ENCODE results near the gene PRKN.

PRKN gene

DNA sequence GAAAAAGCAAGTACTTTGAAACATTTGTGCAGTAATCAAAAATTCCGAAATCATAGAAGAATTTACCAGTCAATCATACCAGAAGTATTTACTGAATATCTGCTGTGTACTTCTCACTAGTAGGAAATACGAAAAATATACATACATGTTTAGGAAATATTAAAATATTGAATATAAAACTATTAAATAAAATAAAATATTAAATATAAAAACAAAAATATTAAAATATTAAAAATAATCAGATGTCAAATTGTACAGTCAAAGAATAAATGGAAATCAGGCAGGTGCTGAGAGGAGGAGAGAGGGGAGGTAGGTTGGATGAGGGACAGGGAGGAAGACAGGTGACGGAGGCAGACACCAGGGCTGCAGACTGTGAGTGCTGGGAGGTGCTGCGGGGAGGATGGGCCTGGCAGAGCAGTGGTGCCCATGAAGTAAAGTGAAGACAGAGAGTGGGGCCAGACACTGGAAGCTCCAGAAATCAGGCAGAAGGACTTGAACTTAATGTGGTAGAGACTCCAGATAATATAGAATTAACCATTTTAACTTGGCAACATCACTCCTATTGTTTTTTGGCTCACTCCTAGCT lies 55.9 kb downstream of the PRKN start:
- DNase-seq: no peak

DNA sequence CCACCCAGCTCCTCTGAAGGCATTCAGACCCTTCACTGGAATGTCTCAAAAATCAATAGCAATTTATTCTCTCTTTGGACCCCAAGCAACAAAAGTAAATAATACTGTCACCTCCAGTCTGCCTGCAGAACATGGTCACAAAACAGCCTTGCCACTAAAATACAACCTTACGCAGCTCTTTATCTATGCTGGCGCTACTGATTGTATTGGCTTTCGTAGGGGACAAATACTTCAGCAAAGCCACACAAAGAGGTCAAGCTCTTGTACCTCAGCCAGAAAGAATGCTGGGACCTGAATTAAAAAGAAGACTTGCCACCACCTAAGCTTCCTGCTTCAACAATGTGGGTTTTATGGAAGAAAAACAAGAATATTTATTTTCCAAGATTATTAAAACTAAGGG lies 57.2 kb downstream of the PRKN start:
- no peak for DNase-seq

DNA sequence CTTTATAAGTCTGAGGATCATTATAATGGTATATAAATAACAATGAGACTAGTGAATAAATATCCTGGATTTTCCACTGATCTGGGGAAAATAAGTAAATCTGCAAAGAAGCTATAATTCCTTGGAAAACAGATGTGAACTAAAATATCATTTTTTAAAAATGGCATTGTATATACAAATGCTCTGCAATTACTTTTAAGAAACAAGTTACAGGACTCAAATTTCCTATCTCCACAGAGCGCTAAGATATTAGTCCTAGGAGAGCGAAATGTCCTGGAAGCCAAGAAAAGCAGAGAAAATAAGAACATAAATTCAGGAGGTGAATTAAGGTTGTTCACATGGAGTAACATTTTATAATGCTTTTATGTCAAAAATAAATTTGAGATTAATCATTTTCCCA lies 61.3 kb downstream of the PRKN start:
- DNase-seq: no peak

DNA sequence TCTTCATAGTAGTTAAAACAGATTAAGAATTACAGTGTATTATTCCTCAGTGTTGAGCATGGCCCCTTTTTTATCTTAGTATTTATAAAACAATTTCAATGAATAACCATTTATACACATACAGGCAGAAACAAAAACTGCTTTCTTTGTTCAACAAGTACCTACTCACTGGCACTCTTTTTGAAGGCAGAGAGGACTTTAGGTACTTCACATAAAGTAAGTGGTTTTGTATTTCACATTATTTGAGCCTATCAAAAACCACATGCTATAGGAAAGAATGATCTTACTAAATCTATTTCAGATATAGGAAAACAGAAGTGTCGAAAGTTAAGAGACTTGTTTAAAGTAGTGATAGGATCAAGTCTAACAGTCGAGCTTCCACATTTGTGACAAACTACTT lies 73.8 kb downstream of the PRKN start:
- no peak for DNase-seq

DNA sequence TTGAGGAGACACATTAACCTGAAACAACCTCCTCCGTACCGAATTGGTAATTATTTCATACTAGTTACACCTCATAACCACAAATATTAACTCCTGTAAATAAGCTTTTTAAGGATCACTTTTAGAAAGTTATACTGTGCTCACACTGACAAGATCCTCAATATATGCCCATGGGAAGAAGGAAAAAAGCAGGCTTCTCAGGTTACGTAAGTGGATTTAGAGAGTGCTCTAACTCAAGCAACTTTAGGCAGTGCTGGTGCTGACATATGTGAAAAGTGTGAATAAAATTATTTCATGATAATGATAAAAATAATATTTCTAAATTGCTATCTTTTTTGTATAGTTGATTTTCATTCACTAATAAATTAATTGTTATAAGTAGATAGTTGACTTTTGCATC lies 76.1 kb downstream of the PRKN start:
- no peak for DNase-seq

DNA sequence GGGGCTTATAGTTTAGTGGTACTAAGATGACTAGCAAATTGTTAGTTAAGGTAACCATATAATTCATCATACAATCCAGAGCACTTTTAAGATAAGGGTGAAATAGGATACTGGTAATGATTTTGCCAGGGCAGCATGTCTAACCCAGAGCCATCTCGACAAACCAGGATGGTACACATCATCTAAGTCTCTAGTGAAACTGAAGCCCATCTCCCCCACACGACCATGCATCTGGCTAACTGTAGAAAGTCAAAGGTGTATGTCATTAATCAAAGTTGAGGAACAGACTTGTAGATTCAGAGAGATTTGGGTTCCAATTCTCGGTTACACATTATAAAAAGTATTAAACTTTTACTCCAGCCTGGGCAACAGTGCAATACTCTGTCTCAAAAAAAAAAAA lies 78.3 kb downstream of the PRKN start:
- DNase-seq: no peak

DNA sequence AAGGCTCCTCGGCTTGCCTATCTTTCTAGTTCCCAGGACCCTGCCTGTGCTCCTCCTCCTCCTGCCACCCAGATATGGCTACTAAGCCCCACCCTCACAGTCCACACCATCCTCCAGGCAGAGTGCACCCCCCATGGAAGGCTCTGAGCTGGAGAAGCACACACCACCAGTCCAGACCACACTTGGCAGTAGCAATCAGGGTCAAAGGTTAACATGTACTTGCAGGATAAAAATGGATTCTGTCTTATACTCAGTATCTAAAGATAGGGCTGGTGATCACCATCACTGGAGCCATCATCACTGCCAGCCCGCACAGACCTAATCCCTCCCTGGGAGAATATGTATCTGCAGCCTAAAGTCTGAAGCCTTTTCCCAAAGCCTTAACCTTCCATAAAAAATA lies 83.4 kb downstream of the PRKN start:
- no peak for DNase-seq

DNA sequence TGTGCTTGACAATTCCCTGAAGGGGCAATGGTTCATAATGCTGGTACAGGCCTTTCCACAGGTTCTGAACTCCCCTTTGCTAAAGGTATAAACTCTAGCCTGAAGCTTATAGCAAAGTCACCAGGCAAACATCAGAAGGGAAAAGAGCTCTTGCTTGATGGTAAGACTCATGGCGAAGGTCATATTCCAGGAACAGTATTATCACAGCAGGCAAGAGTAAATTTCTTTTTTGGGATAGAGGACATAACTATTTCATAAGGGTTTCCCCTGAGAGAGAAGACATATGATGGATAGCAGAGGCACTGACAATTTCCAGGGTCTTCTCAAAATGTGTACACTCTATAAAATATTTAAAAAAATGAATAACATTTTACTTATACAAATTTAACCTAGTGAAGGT lies 86.8 kb downstream of the PRKN start:
- DNase-seq: no peak

DNA sequence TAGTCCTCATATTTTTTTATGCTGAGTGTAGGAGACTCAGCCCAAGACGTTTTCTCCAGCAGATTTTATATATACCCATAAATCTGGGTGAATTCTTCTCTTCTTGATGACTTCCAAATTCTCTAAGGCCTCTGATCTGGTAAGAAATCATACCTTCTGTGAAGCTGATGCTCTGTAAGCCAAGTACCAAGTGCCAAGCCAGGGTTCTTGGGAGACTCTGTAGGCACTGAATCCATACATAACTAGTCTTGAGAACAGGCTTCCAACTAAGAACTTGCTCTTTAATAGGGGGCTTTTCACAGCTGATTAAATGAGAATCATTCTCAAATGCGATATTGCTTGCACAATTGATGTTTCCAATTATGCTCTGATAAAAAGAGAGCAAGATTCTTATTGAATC lies 87.6 kb downstream of the PRKN start:
- DNase-seq: no peak

DNA sequence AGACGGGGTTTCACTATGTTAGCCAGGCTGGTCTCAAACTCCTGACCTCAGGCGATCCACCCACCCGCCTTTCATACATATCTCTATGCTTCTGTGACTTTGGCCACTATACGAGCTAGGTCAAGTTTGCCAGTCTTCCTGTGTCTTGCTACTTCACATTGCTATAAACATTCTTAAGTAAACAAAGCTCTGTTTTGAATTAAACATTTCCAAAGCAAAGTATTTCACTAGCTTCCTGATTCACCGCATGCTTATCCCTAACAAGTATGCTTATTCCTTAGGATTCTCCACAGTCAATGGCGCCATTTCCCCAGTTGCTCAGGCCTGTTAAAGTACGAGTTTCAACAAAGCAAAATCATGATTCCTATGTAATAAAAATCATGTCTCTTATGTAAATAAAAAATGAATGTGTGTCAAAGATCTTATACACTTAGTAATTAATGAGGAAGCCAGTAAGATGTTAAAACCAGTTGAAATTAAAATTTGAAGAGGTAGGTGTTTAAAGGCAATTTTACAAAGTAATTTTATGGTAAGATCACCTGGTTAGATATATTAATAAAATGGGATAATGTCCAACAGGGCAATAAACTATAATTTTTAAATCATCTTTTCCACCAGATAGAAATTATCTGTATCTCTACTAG lies 88.5 kb downstream of the PRKN start:
- DNase-seq: no peak

DNA sequence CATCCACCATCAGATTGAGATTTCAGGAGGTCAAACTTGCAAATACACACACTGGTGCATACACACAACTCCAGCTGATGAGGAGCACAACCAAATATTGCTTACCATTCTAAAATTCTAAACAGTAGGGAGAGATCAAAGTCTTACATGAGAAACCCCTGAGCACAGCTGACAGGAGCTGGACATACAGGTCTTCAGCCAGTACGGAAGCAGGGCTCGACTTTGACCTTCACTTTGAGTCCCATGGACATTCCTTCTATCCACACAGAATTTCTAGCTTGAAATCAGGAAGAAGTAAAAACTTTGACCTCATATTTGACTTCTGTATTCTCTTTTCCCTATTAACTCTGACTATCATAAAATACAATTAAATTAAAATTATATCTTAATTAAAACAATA lies 90.2 kb downstream of the PRKN start:
- no peak for DNase-seq

DNA sequence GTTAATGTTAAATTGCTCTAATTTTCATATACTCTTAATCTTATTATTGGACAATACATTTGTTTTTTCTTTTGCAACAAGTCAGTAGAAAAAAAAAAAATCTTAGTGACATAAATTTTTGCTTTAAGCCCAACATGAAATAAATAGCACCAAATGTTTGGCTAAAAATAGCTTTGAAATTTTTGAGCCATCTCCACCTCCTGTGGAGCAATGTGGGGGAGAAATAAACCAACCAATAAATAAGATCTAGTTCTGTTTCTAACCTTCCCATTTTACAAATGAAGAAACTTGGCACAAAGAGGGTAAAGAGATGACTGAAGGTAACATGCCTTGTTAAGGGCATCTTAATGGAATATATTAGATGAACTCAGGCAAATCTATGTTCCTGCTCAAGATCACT lies 91.4 kb downstream of the PRKN start:
- no peak for DNase-seq

DNA sequence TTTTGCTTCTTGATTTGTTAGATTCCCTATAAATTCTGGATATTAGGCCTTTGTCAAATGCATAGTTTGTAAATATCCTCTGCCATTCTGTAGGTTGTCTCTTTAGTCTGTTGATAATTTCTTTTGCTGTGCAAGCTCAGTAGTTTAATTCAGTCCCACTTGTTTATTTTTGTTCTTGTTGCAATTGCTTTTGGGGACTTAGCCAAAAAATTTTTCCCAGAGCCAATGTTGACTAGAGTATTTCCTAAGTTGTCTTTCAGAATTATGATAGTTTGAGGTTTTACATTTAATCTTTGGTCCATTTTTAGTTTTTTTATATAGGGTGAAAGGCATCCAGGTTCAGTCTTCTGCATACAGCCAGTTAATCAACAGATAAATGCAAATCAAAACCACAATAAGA lies 96.0 kb downstream of the PRKN start:
- no peak for DNase-seq

DNA sequence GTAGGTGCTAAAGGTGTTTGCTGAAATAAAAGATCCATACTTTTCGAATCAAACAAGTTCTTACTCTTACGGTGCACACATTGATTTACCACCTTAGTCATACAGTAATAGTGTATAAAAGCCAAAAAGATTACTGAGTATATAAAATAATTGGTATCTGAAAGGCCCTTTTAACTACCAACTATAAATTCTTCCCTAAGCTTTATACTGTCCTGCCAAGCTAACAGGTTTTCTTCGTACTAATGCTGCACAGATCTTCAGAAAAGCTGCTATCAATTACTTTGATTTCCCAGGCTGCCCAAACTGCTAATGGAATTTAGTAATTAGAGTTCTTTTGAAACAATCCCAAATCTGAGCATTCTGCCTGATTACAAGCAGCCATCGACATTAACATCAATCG lies 97.5 kb downstream of the PRKN start:
- no peak for DNase-seq

DNA sequence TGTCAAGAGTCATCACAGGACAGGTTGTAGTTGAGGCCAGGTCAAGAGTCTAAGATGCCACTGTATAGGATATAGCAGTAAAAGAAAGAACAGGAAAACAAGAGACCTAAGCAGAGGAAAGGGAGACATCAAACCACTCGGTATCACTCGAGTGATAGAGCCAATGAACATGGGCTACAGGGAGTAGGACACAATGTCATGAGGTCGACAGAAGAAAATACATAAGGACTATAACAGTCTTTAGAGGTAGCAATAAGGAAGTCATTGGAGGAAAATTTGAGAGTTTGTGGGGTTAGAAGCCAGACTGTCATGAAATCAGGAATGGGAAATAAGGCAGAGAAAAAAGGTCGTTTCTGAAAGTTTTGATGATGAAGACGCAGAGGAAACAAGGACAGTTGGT lies 99.7 kb downstream of the PRKN start:
- no peak for DNase-seq

DNA sequence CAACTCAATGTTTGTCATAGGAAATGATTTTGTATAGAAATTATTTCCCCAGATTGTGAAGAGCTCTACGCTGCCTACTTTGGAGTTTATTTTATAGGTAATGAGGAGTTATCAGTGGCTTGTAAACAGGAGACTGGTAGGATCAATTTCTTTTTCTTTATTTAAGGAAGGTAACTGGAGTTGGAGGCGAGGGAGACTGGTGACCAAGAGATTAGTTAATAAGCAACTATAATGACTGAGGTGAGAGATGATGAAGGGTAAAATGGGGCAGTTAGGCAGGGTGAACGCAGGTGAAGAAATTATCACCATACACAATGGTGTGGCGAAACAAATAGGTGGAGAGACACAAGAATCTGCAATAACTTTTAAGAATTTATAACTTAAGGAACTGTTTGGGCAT lies 100.2 kb downstream of the PRKN start:
- no peak for DNase-seq

DNA sequence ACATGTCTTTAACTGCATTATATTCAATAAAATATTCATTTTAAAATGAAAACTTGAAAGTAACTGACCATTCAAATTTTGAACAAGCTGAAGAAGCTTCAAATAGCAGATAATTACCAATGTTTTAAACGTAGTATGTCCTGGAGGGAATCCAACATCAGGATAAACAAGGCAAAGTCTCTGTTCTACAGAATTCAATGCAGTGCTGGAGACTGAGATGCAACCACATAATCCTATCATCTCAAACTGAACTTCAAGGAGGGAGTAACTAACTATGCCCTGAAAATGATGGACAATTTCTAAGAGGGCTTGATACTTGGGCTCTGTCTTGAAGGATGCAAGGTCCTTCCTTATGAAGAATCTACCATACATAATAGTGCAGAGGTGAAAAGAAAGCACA lies 100.7 kb downstream of the PRKN start:
- DNase-seq: no peak

DNA sequence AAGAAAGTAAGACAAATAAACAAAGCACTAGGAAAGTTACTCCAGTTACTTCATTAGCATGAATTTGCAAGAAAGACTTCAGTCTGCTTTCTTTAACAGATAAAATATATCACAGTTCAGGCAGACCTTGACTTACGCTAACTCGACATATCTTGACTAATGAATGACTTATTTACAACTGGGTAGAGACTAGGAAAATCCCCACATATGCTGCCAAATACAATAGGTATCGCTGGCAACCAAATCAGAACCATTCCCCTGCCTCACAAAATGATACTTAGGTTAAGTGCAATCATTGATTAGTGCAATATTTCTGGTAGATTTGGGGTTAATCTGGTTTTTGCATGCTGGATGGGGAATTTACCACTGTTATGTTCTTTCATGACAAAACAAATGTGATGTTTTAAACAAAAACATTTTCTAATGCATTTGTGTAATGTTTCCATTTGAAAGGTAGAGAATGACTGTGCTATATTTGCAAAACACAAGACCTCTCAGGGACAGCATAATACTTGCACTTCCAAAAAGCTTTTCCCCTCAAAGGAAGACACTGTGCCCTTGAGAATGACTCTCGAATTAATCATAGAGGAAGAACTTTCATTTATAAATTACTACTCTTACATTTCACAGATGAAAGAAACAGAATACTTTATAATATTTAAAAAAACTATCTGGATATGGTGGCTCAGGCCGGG lies 101.6 kb downstream of the PRKN start:
- no peak for DNase-seq

DNA sequence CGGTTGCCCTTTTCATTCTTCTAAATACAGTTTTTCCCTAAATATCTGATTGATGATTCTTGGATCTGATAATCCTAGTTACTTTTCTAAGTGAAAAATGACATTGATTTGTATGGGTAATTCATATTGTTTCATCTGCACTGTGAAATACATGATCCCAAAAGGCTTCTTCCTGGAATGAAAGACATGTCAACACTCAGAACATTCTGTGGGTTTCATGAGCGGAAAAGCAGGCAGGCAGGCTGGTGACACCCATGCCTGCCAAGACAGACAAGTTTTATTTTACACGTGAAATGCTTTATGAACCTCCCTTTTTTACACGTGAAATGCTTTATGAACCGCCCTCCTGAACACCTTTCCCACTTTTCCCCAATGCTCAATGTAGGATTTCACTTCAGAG lies 105.0 kb downstream of the PRKN start:
- DNase-seq: no peak

DNA sequence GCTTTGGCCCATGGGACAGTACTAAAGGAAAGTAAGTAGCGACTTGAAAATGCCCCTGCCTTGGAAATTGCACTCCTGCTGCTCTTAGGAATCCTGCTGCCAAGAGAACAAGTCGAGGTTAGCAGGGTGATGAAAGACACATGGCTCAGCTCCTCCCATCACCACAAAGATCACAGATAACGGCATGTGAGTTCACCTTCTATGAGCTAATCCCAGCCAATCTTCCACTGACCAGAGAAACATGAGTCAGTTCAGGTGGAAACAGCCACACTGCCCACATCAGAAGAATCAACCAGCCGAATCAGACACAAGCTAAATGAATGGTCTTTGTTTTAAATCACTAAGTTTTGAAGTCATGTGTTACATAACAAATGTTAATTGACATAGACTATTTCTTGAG lies 106.3 kb downstream of the PRKN start:
- no peak for DNase-seq

DNA sequence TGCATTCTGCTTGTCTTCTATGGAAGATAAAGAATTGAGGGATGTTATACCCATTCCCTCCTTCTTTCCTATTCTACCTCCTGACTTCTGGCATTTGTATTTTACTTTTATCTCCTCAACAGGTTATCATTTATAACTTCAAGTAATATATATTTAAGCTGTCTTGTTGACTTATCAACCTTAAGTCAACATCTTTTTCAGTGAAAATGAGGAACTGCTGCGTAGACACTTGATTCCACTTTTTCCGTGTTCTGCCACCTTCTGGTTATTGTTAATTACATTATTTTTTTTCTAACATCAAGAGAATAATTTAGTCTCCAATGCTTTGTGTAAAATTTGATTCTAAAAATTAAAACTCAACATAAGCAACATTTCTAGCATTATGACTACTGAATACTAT lies 107.5 kb downstream of the PRKN start:
- no peak for DNase-seq

DNA sequence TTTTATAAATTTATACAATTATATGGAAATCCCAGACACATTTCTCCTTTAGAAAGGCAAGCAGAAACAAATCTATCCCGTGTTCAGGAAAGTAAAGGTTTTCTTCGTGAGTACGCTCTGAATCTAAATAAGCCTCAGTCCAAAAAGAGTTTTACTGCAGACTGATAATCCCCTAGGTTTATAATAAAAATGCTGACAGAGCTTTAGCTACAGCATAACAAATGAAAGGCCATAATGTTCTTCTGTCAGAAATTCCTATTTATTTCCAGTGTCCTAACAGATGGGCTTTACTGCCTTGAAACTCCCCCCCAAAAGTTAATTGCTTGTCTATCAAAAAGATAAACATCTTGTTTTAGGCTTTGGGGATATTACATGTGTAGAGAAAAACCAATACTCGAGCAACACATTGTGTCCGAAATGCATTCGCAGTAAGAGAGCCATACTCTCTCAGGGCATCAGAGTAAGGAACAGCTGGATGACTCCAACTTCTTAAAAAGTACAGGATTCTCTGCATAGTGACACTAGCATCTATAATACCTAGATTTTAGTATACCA lies 109.0 kb downstream of the PRKN start:
- DNase-seq: no peak

DNA sequence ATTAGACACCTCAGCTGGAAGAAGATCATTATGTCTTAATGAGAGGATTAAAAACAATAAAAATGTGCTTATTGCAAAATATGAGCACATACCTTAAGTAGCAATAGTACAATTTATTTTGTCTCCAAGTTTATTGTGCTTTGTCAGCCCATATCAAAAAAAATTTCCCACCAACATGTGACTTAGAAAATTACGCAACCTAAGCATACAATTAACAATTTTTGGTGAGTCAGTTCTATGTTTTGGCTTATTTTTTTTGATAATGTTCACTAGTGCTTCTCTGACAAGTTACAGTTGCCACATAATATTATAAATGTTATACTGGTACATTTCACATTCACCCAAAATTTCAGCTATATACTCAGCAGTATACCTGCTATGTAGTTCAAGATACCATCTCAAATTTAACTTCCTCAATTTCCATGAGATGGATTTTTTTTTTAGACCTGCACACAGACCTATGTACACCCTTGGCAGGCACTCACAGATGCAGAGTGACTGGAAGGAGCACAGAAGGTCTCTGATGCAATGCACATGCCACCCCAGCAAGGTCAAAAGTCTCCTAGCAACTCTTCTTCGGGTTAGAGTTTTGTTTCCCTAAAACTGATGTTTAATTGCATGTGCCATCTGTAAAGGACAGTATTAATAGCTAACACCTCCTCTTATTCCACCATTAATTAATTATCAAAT lies 112.4 kb downstream of the PRKN start:
- no peak for DNase-seq

DNA sequence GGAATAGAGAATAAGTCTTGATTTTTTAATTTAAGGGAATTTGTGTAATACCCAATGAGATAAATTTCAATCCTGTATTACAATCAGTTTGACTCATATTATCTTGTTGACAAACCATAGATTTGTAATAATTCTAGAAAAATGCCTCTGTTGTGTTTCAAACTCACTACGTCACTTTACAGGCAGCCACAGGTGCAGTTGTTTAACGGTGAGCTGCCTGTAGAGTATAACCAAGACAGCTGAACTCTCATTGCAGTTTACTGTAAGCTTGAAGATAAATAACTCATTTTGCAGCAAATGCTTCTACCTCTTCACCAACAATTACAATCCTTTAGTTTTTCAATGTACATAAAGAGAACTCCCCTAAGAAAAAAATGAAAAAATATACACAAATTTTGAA lies 114.3 kb downstream of the PRKN start:
- no peak for DNase-seq
